ENCODE data around the gene RNF10.
A peak's percentile ranks its signal among the peaks of the same experiment; 100 is the strongest.
"Not testable (repeated sequence)": the region's sequence is repeated elsewhere in the genome, so short reads cannot be mapped to it uniquely, and the experiment has no call there.

The RNF10 gene

GRCh38 chr12:120534203-120534702 lies at the start of gene RNF10:
RNF10 (plus strand) TSS chr12:120534356; CDS start chr12:120534812, 456 bp downstream.
- peak; percentile 49 for DNase-seq (ENCODE audit: low read depth in 2 of 2)

- no peak for DNase-seq (ENCODE audit: low read depth in 2 of 2)
Measured at GRCh38 chr12:120485961-120486881, 47.9 kb upstream of the RNF10 start.

GRCh38 chr12:120487552-120487951 lies 46.6 kb upstream of the RNF10 start:
- not testable (repeated sequence) for DNase-seq (ENCODE audit: low read depth in 2 of 2)

DNA sequence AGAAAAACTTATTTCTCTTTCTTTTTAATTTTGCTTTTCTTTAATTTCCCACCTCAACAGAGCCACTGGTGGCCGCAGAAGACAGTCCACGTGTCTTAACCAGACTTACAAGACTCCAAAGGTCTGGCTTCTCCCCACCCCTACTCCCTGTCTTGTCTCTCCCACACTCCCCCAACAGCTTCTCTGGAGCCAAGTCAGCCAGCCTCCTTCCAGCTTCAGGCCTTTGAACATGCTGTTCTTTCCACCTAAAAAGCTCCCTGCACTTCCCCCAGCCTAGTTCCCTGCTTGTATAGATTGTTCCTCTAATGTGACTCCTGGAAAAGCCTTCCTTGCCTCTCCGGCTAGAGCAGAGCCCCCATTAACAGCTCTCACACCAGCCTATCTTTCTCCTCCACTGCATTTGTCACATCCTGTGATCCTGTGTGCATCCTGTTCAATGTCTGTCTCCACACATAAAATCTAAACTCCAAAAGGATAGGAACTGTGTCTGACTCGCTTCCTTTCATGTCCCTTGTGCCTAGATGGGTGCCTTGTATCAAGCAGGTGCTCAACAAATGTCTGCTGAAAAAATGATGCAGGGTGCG lies 46.0 kb upstream of the RNF10 start:
- no peak for DNase-seq (ENCODE audit: low read depth in 2 of 2)

GRCh38 chr12:120489018-120489417 lies 45.1 kb upstream of the RNF10 start:
- no peak for DNase-seq (ENCODE audit: low read depth in 2 of 2)

- DNase-seq (ENCODE audit: low read depth in 2 of 2): no peak
Measured at GRCh38 chr12:120490325-120490724, 43.8 kb upstream of the RNF10 start.

DNA sequence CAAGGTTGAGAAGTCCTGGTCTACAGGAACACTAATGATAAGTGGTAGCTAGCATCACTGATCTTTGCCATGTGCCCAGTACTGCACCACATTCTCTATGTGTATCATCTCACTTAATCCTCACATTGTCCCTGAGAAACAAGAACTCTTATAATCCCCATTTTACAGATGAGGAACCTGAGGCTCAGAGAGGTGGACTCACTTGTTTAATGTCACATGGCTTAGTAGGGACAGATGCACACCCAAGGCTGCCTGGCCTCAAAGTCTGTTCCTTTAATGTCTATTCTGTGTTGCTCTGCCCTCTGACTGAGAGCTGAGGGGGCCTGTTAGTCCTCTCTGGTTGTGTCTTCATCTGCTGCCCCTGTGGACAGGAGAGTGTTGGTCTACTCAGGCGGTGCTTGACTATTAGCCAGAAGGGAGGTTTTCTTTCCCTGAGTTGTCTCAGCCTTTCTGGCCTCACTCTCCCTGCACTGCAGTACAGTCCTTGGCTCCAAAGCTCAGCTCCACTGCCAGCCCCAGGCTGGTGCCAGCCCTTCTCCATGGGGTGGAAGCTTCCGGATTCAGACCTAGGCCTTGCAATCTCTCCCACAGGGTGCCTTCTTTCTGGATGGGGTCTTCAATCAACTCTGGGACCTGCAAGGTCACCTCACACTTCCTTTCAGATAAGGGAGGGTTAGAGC lies 43.2 kb upstream of the RNF10 start:
- no peak for DNase-seq (ENCODE audit: low read depth in 2 of 2)

GRCh38 chr12:120495186-120495730 lies 38.9 kb upstream of the RNF10 start:
- no peak for DNase-seq (ENCODE audit: low read depth in 2 of 2)

- peak; percentile 97 to 98 for DNase-seq (ENCODE audit: low read depth in 2 of 2)
Measured at GRCh38 chr12:120495731-120496412, 38.3 kb upstream of the RNF10 start, which contains the start of gene DYNLL1. DYNLL1 (plus strand) TSS chr12:120496113; CDS start chr12:120496422, 309 bp downstream.

DNA sequence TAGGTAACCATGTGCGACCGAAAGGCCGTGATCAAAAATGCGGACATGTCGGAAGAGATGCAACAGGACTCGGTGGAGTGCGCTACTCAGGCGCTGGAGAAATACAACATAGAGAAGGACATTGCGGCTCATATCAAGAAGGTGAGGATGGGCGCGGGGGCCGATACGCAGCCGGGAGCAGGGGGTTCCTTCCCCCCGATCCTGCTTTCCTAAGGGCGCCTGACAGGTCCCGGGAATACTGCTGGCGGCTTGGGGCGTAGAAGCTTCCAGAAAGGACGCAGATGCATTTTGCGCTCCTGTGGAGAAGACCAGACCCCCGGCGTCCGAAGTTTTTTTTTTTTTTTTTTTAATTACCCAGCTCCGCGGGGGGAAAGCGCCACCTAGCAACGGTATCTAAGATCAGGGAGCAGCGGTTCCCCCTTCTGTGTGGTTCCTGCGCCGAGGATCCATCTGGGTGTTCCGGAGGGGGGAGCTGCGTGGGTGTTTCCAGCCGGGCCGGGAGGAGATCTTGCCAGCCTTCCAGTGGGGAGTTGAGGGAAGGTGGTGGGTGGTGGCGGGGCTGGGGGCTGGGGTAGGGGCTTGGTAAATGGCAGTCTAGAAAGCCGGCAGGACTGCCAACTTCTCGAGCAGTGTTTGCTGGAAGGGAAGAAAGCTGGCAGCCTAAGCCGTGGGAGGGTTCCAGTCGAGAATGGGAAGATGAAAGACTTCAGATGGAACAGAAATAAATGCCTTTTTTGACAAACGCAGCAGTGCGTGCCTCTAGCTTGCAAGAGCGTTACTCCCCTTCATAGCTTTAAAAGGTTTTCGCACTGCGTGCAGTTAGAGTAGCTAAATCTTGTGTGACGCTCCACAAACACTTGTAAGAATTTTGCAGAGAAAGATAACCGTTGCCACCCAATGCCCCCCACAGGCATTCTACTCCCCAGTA lies 37.5 kb upstream of the RNF10 start:
- DNase-seq (ENCODE audit: low read depth in 2 of 2): peak; percentile 12 to 28

DNA sequence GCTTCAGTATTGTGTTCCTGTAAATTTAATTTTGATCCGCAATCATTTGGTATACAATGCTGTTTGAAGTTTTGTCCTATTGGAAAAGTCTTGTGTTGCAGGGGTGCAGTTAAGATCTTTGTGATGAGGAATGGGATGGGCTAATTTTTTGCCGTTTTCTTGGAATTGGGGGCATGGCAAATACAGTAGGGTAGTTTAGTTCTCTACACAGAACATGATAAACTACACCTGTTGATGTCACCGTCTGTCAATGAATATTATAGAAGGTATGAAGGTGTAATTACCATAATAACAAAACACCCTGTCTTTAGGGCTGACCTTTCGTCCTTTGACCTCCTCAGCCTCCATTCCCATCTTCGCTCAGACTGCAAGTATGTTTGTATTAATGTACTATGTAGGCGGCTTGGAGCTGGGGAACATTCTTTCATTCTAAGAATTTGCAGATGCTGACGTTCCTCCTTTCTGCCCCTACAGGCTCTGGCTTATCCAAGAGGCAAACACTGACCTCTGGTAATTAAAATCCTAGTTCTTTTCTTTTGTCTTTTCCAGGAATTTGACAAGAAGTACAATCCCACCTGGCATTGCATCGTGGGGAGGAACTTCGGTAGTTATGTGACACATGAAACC lies 36.5 kb upstream of the RNF10 start:
- DNase-seq (ENCODE audit: low read depth in 2 of 2): no peak

- DNase-seq (ENCODE audit: low read depth in 2 of 2): no peak
Measured at GRCh38 chr12:120498870-120499515, 35.2 kb upstream of the RNF10 start.

- DNase-seq (ENCODE audit: low read depth in 2 of 2): no peak
Measured at GRCh38 chr12:120500581-120500980, 33.6 kb upstream of the RNF10 start.

DNA sequence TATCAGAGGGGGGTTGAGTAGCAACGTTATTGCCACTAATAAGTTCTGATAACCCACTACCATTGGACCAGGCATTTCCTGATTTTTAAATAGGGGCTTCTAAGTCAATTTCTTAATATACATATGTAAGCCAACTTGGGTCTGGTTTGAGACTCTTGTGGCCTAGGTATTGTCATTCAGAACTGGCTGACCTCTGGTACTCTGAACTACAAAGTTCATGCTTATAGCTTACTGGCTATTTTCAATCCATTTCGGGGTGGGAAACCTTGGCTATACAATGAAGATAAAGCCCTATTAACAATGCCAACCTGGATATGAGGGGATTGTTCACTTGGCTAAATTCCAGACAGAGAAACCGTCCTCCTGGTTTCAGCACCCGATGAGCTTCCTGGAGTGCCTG lies 29.6 kb upstream of the RNF10 start:
- DNase-seq (ENCODE audit: low read depth in 2 of 2): no peak

DNA sequence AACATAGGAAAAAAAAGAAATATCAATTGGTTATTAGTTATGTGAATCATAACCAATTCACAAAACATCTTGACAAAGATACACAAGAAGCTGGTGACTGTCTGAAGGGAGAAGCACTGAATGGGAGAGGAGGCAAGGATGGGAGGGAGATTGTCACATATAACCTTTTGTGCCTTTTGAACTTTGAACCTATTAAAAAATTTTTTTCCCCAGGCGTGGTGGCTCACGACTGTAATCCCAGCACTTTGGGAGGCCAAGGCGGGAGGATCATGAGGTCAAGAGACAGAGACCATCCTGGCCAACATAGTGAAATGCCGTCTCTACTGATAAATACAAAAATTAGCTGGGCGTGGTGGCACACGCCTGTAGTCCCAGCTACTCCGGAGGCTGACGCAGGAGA lies 25.6 kb upstream of the RNF10 start:
- DNase-seq (ENCODE audit: low read depth in 2 of 2): no peak

DNA sequence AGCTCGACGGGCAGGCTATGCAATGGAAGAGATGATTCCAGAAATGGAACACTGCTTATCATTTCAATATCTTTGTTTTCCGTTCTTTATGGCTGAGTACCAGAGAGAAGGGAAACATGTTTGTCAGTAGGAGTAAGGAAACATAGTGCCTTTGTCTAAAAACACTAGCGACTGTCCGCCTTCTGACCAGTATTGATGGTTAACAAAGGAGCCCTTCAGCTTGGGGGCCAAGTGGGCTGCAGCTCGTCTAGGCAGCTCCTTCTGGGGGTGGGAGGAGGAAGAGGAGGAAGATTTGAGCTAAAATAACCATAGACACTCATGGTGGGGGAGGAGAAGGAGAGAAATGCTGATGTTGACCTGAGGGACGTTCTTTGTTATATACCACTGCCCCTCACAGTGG lies 20.2 kb upstream of the RNF10 start:
- DNase-seq (ENCODE audit: low read depth in 2 of 2): no peak

DNA sequence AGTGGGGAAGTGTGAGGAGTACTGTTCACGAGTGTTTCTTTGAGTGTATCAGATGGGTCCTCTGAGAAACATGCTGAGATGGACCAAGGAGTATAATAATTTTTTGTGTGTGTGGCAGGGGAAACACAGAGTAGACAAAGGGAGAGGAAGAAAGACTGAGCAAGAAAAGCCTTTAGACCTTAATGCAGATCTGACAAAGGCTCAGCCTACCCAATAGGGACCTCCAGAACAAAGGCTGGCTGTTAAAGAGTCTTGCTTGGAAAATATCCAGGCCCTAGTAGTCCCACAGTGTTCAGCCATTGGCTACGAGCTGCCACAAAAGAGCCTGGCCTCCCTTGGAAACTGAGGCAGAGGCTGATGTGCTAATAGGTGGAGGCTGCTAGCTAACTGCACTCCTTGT lies 18.7 kb upstream of the RNF10 start:
- no peak for DNase-seq (ENCODE audit: low read depth in 2 of 2)

DNA sequence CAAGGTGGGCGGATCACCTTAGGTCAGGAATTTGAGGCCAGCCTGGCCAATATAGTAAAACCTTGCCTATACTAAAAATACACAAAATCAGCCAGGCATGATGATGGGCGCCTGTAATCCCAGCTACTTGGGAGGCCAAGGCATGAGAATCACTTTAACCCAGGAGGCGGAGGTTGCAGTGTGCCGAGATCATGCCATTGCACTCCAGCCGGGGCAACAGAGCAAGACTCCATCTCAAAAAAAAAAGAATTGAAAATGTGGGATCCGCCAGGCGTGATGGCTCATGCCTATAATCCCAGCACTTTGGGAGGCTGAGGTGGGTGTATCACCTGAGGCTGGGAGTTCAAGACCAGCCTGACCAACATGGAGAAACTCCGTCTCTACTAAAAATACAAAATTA lies 14.8 kb upstream of the RNF10 start:
- not testable (repeated sequence) for DNase-seq (ENCODE audit: low read depth in 2 of 2)

- DNase-seq (ENCODE audit: low read depth in 2 of 2): no peak
Measured at GRCh38 chr12:120522568-120522967, 11.6 kb upstream of the RNF10 start.

Measured in activated CD4-positive, alpha-beta T cell treated with anti-CD3 and anti-CD28 coated beads for 24 hours (primary cell).